Nephron progenitor cell (in vitro differentiated cells): ENCODE measurements around the gene METTL17.
"Not testable (repeated sequence)": the region's sequence is repeated elsewhere in the genome, so short reads cannot be mapped to it uniquely, and the experiment has no call there.

Source experiments
- DNase-seq: peaks from one replicate; pipeline ENCODE4 v3.0.0; 2021
- H3K27ac Mint-ChIP-seq: 2 replicates; pipeline ENCODE4 v1.8.0; 2021; ENCODE audit warnings: mild to moderate bottlenecking, moderate library complexity, mixed read lengths
- H3K27me3 Mint-ChIP-seq: 2 replicates; pipeline ENCODE4 v1.8.0; 2021; ENCODE audit warnings: mild to moderate bottlenecking, low read depth, mixed read lengths; ENCODE audit not compliant: poor library complexity
- H3K36me3 Mint-ChIP-seq: 2 replicates; pipeline ENCODE4 v1.8.0; 2021; ENCODE audit warnings: low read depth, mixed read lengths
- H3K4me1 Mint-ChIP-seq: 2 replicates; pipeline ENCODE4 v1.8.0; 2021; ENCODE audit warnings: mixed read lengths
- H3K4me3 Mint-ChIP-seq: 2 replicates; pipeline ENCODE4 v1.8.0; 2021; ENCODE audit warnings: mild to moderate bottlenecking, moderate library complexity, mixed read lengths
- H3K9me3 Mint-ChIP-seq: 2 replicates; pipeline ENCODE4 v1.8.0; 2021; ENCODE audit warnings: mild to moderate bottlenecking, moderate library complexity, mixed read lengths
- TF ChIP-seq, protein P1 (sequence below): fragments of 200-600 bp; sonication (generic); IDR thresholded peaks from 2 replicates; pipeline ENCODE4 v1.5.0; 2021; ENCODE audit warnings: antibody characterized with exemption

The METTL17 gene

DNA sequence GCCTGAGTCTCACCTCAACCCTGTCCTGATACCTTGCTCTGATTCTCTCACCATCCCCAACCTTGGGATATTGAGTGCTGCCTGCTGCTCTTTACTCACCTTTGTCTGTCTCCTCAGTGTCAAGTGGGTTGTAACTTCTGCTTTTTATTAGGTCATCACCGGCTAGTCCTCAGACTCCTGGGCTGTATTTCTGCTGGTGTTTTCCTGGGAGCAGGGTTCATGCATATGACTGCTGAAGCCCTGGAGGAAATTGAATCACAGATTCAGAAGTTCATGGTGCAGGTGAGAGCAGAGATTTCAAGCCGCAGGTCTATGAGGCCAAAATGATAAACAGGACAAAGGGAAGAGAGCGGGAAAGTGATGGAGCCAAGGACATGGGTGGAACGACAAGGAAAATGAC is 9.8 kb downstream of the METTL17 start:
- H3K27me3 Mint-ChIP-seq, result peaks cover 4% of the 10 kb centered on the region
- no peak overlapping the region for H3K4me3 Mint-ChIP-seq
- peaks cover 26% of the 10 kb centered on the region for H3K36me3 Mint-ChIP-seq
- TF ChIP-seq, protein P1, sequence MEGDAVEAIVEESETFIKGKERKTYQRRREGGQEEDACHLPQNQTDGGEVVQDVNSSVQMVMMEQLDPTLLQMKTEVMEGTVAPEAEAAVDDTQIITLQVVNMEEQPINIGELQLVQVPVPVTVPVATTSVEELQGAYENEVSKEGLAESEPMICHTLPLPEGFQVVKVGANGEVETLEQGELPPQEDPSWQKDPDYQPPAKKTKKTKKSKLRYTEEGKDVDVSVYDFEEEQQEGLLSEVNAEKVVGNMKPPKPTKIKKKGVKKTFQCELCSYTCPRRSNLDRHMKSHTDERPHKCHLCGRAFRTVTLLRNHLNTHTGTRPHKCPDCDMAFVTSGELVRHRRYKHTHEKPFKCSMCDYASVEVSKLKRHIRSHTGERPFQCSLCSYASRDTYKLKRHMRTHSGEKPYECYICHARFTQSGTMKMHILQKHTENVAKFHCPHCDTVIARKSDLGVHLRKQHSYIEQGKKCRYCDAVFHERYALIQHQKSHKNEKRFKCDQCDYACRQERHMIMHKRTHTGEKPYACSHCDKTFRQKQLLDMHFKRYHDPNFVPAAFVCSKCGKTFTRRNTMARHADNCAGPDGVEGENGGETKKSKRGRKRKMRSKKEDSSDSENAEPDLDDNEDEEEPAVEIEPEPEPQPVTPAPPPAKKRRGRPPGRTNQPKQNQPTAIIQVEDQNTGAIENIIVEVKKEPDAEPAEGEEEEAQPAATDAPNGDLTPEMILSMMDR, result no peak
- H3K9me3 Mint-ChIP-seq, result no peaks in the 10 kb centered on the region
- no peak for DNase-seq
- peaks cover 28% of the 10 kb centered on the region for H3K4me1 Mint-ChIP-seq
- H3K27ac Mint-ChIP-seq, result no peak overlapping the region

DNA sequence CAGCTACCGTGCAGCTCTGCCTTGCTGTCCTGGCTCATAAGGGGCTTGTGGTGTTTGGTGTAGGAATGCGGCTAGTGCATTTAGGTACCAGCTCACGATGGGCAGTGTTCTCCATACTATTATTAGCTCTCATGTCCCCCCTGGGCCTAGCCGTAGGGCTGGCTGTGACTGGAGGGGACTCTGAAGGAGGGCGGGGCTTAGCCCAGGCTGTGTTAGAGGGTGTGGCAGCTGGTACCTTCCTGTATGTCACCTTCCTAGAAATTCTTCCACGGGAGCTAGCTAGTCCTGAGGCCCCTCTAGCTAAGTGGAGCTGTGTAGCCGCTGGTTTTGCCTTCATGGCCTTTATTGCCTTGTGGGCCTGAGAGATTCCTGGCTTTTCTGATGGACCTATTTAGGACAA is 11.4 kb downstream of the METTL17 start:
- no peak for DNase-seq
- peaks cover 10% of the 10 kb centered on the region for H3K36me3 Mint-ChIP-seq
- peaks cover 4% of the 10 kb centered on the region for H3K27me3 Mint-ChIP-seq
- TF ChIP-seq, protein P1, result no peak
- H3K4me1 Mint-ChIP-seq, result peaks cover 28% of the 10 kb centered on the region
- H3K4me3 Mint-ChIP-seq, result no peak overlapping the region
- no peaks in the 10 kb centered on the region for H3K9me3 Mint-ChIP-seq
- H3K27ac Mint-ChIP-seq, result no peak overlapping the region

DNA sequence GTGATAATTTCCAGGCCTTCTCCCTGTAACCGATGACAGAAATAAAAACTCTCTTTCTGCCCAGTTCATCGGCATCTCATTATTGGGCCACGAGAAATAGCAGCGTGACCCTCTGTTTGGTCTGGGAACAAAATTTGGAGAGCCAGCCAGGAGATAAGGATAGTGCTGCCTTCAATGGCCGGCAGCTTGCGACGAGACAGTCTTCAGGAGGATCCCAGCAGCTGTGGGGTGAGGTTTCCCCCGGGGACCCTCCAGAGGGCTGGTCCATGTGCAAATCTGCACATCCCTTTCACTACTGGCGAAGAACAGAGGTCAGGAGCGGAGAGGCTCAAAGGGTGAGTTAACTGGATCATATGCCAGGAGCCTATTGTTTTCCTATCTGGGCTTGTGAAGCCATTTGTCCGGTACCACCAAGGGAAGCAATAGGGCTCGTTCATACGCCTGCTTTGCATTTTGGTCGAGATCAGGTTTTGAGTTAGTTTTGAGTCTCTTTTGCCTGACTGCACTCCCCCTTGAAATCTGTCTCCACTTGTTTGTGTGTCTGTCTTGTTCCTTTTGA is 14.1 kb downstream of the METTL17 start:
- H3K4me3 Mint-ChIP-seq, result no peak overlapping the region
- H3K4me1 Mint-ChIP-seq, result peaks cover 25% of the 10 kb centered on the region
- no peaks in the 10 kb centered on the region for H3K9me3 Mint-ChIP-seq
- H3K27ac Mint-ChIP-seq, result no peak overlapping the region
- H3K27me3 Mint-ChIP-seq, result peaks cover 4% of the 10 kb centered on the region
- H3K36me3 Mint-ChIP-seq, result no peaks in the 10 kb centered on the region
- TF ChIP-seq, protein P1, result no peak
- no peak for DNase-seq

DNA sequence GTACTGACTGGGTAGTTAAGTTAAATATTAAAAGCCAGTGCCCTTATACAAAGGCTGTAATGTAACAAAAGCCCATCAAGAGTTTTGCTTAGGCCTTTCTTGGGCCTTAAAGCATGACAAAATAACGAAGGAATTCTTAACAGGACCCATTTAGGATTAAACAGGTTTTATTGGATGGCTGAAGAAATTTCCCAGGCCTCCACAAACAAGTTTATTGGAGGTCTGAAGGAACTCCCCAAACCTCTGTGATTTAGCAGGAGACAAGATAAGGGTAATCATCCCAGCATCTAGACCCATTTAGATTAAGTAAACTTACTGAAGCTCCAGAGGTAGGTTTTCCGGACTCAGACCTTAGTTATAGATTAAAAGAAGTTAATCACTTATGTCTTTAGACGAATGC is 19.9 kb downstream of the METTL17 start:
- H3K36me3 Mint-ChIP-seq, H3K4me3 Mint-ChIP-seq, H3K9me3 Mint-ChIP-seq, DNase-seq, H3K27ac Mint-ChIP-seq: not testable (repeated sequence)
- Mint-ChIP-seq H3K4me1 (peaks cover 26% of the 10 kb centered on the region), H3K27me3 (peaks cover 18% of the 10 kb centered on the region)

DNA sequence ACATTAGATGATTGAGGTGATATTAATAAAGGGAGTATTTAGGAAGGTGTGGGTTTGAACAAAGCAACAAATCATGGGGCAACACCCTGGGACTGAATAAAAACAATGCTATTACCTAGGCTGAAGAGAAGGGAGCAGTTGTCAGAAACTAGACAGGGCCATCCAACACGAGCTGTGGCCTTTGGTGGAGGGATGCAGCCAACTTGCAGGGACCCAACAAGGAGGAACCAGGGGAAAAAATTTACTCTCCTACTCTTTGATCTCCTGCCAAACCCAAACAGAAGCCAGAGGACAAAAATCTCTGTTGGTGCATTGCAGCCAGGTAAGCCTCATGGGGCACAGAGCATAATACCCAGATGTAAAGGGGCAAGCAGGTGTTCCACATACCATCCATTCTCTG is 21.4 kb downstream of the METTL17 start:
- H3K27me3 Mint-ChIP-seq, result peaks cover 18% of the 10 kb centered on the region
- peaks cover 38% of the 10 kb centered on the region for H3K4me1 Mint-ChIP-seq
- H3K27ac Mint-ChIP-seq, result no peak overlapping the region
- no peaks in the 10 kb centered on the region for H3K9me3 Mint-ChIP-seq
- DNase-seq, result no peak
- H3K36me3 Mint-ChIP-seq, result no peaks in the 10 kb centered on the region
- no peak overlapping the region for H3K4me3 Mint-ChIP-seq
- TF ChIP-seq, protein P1, result no peak

DNA sequence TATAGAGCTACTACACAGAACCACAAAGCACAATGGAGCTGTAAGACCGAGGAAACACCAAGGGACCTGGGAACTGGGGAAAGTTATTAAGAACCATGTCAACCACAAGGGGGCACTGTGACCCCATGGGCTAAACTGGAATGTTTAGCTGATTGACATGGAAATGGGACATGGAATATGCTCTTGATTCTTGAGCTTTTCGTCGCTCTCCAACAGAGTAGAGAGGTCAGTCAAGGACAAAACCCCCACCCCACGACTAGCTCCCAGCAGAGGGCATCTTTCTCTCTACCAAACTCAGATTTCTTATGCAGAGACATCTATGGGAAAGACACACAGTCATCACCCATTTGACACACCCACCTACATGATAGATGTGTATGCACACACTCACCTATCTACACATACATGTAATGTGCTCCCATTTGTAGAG is 25.0 kb downstream of the METTL17 start:
- H3K4me1 Mint-ChIP-seq, result peaks cover 37% of the 10 kb centered on the region
- H3K36me3 Mint-ChIP-seq, result peaks cover 13% of the 10 kb centered on the region
- peak; percentile 91 for DNase-seq
- TF ChIP-seq, protein P1, result peak; percentile 94
- H3K9me3 Mint-ChIP-seq, result no peaks in the 10 kb centered on the region
- H3K4me3 Mint-ChIP-seq, result no peak overlapping the region
- H3K27ac Mint-ChIP-seq, result no peak overlapping the region
- peaks cover 22% of the 10 kb centered on the region for H3K27me3 Mint-ChIP-seq
